Stimulated activated naive CD8-positive, alpha-beta T cell treated with anti-CD3 and anti-CD28 coated beads, Interleukin-15, Interleukin-2, amounts not matched to agents 100 ng/mL and 50 ng/mL, for 24 hours (primary cell): ENCODE data around the gene LAMA5.

Experiments used
- H3K27ac Mint-ChIP-seq: one replicate; pipeline ENCODE4 v1.8.0; 2021; ENCODE audit warnings: mild to moderate bottlenecking, mixed read lengths
- H3K27me3 Mint-ChIP-seq: one replicate; pipeline ENCODE4 v1.8.0; 2021; ENCODE audit warnings: mixed read lengths
- H3K36me3 Mint-ChIP-seq: one replicate; pipeline ENCODE4 v1.8.0; 2021; ENCODE audit warnings: low read depth, mixed read lengths
- H3K4me1 Mint-ChIP-seq: one replicate; pipeline ENCODE4 v1.8.0; 2021; ENCODE audit warnings: low read depth, mixed read lengths
- H3K4me3 Mint-ChIP-seq: one replicate; pipeline ENCODE4 v1.8.0; 2021; ENCODE audit warnings: mild to moderate bottlenecking, mixed read lengths
- H3K9me3 Mint-ChIP-seq: one replicate; pipeline ENCODE4 v1.8.0; 2021; ENCODE audit warnings: mixed read lengths

LAMA5 gene, protein sequence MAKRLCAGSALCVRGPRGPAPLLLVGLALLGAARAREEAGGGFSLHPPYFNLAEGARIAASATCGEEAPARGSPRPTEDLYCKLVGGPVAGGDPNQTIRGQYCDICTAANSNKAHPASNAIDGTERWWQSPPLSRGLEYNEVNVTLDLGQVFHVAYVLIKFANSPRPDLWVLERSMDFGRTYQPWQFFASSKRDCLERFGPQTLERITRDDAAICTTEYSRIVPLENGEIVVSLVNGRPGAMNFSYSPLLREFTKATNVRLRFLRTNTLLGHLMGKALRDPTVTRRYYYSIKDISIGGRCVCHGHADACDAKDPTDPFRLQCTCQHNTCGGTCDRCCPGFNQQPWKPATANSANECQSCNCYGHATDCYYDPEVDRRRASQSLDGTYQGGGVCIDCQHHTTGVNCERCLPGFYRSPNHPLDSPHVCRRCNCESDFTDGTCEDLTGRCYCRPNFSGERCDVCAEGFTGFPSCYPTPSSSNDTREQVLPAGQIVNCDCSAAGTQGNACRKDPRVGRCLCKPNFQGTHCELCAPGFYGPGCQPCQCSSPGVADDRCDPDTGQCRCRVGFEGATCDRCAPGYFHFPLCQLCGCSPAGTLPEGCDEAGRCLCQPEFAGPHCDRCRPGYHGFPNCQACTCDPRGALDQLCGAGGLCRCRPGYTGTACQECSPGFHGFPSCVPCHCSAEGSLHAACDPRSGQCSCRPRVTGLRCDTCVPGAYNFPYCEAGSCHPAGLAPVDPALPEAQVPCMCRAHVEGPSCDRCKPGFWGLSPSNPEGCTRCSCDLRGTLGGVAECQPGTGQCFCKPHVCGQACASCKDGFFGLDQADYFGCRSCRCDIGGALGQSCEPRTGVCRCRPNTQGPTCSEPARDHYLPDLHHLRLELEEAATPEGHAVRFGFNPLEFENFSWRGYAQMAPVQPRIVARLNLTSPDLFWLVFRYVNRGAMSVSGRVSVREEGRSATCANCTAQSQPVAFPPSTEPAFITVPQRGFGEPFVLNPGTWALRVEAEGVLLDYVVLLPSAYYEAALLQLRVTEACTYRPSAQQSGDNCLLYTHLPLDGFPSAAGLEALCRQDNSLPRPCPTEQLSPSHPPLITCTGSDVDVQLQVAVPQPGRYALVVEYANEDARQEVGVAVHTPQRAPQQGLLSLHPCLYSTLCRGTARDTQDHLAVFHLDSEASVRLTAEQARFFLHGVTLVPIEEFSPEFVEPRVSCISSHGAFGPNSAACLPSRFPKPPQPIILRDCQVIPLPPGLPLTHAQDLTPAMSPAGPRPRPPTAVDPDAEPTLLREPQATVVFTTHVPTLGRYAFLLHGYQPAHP (N-terminal part only)

GRCh38 chr20:62367136-62367632, at the start of gene LAMA5:
TSS of gene LAMA5 (minus strand) at chr20:62367312. CDS start at chr20:62367245, 67 bp downstream.
- H3K36me3 Mint-ChIP-seq = no peaks in the 10 kb centered on the region
- H3K27ac Mint-ChIP-seq = no peak within 1 kb of the TSS
- H3K4me1 Mint-ChIP-seq = peaks cover 13% of the 10 kb centered on the region
- peaks cover 12% of the 10 kb centered on the region for H3K27me3 Mint-ChIP-seq
- no peaks in the 10 kb centered on the region for H3K9me3 Mint-ChIP-seq
- no peak within 1 kb of the TSS for H3K4me3 Mint-ChIP-seq

- no peaks in the 10 kb centered on the region for H3K9me3 Mint-ChIP-seq
- H3K36me3 Mint-ChIP-seq = no peaks in the 10 kb centered on the region
- H3K27me3 Mint-ChIP-seq = no peaks in the 10 kb centered on the region
- no peaks in the 10 kb centered on the region for H3K4me1 Mint-ChIP-seq
- no peak overlapping the region for H3K4me3 Mint-ChIP-seq
- H3K27ac Mint-ChIP-seq = no peak overlapping the region
These were observed 48.4 kb upstream of the LAMA5 start for GRCh38 chr20:62415354-62416111.

- H3K36me3 Mint-ChIP-seq = no peaks in the 10 kb centered on the region
- H3K4me3 Mint-ChIP-seq = no peak overlapping the region
- no peaks in the 10 kb centered on the region for H3K9me3 Mint-ChIP-seq
- H3K27me3 Mint-ChIP-seq = peaks cover 4% of the 10 kb centered on the region
- no peak overlapping the region for H3K27ac Mint-ChIP-seq
- peaks cover 4% of the 10 kb centered on the region for H3K4me1 Mint-ChIP-seq
These were observed 46.9 kb upstream of the LAMA5 start for GRCh38 chr20:62413896-62414481.

- Mint-ChIP-seq H3K27ac (no peak overlapping the region), H3K4me1 (peaks cover 4% of the 10 kb centered on the region), H3K9me3 (no peaks in the 10 kb centered on the region), H3K27me3 (peaks cover 4% of the 10 kb centered on the region), H3K36me3 (no peaks in the 10 kb centered on the region), H3K4me3 (no peak overlapping the region)
These were observed 46.0 kb upstream of the LAMA5 start for GRCh38 chr20:62413025-62413570.

DNA sequence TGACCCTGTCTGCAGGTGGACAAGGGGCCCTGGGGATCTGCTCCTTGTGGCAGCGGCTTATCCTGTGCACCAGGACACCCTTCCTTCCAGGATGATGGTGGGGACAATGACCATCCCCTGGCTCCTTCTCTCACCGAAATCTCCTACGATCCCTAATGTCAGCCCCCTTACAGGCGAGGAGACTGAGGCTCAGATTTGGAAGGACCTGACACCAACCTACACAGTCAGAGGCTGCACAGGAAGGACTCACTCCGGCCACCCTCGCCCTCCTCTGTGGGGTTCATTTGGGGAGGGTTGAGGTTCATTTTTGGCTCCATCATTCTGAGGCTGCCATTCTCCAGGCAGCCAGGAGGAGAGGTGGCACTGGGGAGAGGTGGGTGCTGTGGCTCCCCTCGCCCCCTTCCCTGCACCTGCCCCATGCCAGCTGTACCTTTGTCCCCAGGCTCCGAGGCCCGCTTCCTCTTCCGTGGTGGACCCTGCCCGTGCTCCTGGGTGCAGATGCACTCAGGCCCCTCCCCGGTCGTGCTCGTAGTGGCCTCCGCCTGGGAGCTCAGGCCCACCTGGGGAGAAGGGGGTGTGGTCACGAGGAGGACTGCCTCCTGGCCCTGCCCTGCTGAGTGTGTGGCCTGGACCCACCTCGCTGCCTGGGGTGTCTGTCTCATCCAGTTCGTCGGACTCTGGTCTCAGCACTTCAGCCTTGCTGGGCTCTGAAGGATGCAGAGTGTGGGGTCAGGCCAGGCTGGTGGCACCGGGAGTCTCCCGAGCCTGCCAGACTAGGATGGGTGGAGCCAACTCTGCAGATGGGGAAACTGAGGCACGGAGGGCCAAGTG, 45.3 kb upstream of the LAMA5 start:
- Mint-ChIP-seq H3K36me3 (no peaks in the 10 kb centered on the region), H3K9me3 (no peaks in the 10 kb centered on the region), H3K4me1 (peaks cover 9% of the 10 kb centered on the region), H3K27me3 (peaks cover 4% of the 10 kb centered on the region), H3K27ac (no peak overlapping the region), H3K4me3 (no peak overlapping the region)

- Mint-ChIP-seq H3K27ac (no peak overlapping the region), H3K9me3 (no peaks in the 10 kb centered on the region), H3K4me1 (peaks cover 9% of the 10 kb centered on the region)
These were observed 44.5 kb upstream of the LAMA5 start for GRCh38 chr20:62411479-62412193.

DNA sequence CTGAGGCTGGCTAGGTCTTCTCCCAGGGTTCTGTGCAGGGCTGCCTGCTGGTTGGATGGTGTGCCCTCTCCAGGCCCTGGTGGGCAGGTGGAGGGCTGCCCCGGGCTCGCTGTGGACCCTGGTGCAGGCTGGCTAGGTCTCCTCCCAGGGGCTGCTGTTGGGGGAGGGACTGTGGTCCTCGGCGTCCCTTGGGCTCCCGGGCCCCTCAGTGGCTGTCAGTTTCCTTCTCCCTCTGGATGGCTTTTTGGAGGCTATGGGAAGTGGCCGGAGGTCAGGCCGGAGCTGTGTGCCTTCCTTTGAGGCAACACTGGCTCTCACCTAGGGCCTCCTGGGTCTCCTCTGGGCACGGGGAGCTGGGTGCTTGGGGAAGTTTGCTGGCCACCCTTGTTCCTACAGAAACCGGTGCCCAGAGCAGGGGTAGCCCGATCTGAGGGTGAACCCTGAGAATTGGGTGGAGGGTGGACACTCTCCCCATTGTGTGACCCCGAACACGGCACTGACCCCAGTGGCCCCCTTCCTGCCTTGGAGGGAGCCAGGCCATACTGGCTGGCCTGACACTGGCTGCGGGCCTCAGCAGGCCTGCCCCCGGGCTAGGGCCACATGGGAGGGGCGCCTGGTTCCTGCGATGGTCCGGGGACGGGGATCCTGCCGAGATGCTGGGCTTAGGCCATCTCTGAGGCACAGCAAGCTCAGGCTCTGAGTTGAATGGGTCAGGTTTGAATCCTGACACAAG, 43.8 kb upstream of the LAMA5 start:
- Mint-ChIP-seq H3K9me3 (no peaks in the 10 kb centered on the region), H3K4me1 (peaks cover 13% of the 10 kb centered on the region), H3K27me3 (peaks cover 4% of the 10 kb centered on the region), H3K4me3 (no peak overlapping the region), H3K27ac (no peak overlapping the region), H3K36me3 (no peaks in the 10 kb centered on the region)

More at GRCh38 chr20:62411479-62412193, 44.5 kb upstream of the LAMA5 start:
- Mint-ChIP-seq H3K27me3 (peaks cover 4% of the 10 kb centered on the region), H3K4me3 (no peak overlapping the region), H3K36me3 (no peaks in the 10 kb centered on the region)

- Mint-ChIP-seq H3K4me1 (peaks cover 20% of the 10 kb centered on the region), H3K4me3 (no peak overlapping the region), H3K36me3 (no peaks in the 10 kb centered on the region), H3K27ac (no peak overlapping the region), H3K9me3 (no peaks in the 10 kb centered on the region), H3K27me3 (peaks cover 4% of the 10 kb centered on the region)
These were observed 43.0 kb upstream of the LAMA5 start for GRCh38 chr20:62409931-62410745.

- Mint-ChIP-seq H3K27ac (no peak overlapping the region), H3K36me3 (no peaks in the 10 kb centered on the region), H3K9me3 (no peaks in the 10 kb centered on the region), H3K27me3 (peaks cover 4% of the 10 kb centered on the region), H3K4me1 (peaks cover 22% of the 10 kb centered on the region), H3K4me3 (no peak overlapping the region)
These were observed 42.2 kb upstream of the LAMA5 start for GRCh38 chr20:62409086-62409853.

GRCh38 chr20:62408640-62409039, 41.5 kb upstream of the LAMA5 start:
- H3K4me1 Mint-ChIP-seq = peaks cover 22% of the 10 kb centered on the region
- H3K27me3 Mint-ChIP-seq = peaks cover 4% of the 10 kb centered on the region
- no peak overlapping the region for H3K27ac Mint-ChIP-seq
- H3K9me3 Mint-ChIP-seq = no peaks in the 10 kb centered on the region
- H3K36me3 Mint-ChIP-seq = no peaks in the 10 kb centered on the region
- no peak overlapping the region for H3K4me3 Mint-ChIP-seq

- H3K4me3 Mint-ChIP-seq = peak overlapping the region; percentile 41
- H3K36me3 Mint-ChIP-seq = no peaks in the 10 kb centered on the region
These were observed 40.9 kb upstream of the LAMA5 start for GRCh38 chr20:62408055-62408454.

More at GRCh38 chr20:62408055-62408454, 40.9 kb upstream of the LAMA5 start:
- no peaks in the 10 kb centered on the region for H3K9me3 Mint-ChIP-seq
- peak overlapping the region; percentile 82 for H3K27ac Mint-ChIP-seq
- H3K27me3 Mint-ChIP-seq = peaks cover 4% of the 10 kb centered on the region
- H3K4me1 Mint-ChIP-seq = peaks cover 22% of the 10 kb centered on the region
